ENCODE data around the gene GTF2H3. TPM values are rescaled to one million over a fixed set of nuclear protein-coding genes. Genes with fewer than 3 reads are reported as not detected.

The GTF2H3 gene
- total and polyA plus RNA-seq, 9 of the 15 experiments (the other 6 are each of a cell fraction or from before 2014, with no cell fraction given), result 22.7 to 99.7 (median 49.6) TPM

- Histone ChIP-seq H3K4me3 (no peak overlapping the region), H3K4me1 (replicated peaks in 1 of 2; ENCODE audit: control insufficient read depth in 2 of 2, insufficient read depth in 2 of 2, low read length in 2 of 2) (peaks cover 5 to 17% of the 10 kb centered on the region in 2 experiments; a peak in 3 of 5 replicates), H3K9ac (ENCODE audit: insufficient read depth in 1 of 2, low read depth in 2 of 2, low read length in 2 of 2) (no peak overlapping the region), H3K27me3 (ENCODE audit: control insufficient read depth in 2 of 2, insufficient read depth in 2 of 2, low read length in 2 of 2) (no peaks in the 10 kb centered on the region), H3K36me3 (ENCODE audit: control insufficient read depth, insufficient read depth, low read length) (peaks cover 64% of the 10 kb centered on the region), H3K9me3 (replicated peaks; ENCODE audit: control insufficient read depth, insufficient read depth, low read depth, low read length) (no peaks in the 10 kb centered on the region), H2AFZ (ENCODE audit: low read depth, low read length) (no peak overlapping the region), H4K20me1 (replicated peaks; ENCODE audit: control insufficient read depth, insufficient read depth, low read length) (no peaks in the 10 kb centered on the region; the same call in 1 of the 2 replicates), H3K79me2 (ENCODE audit: control insufficient read depth, insufficient read depth, low read length) (peaks cover 42% of the 10 kb centered on the region), H3K9me1 (ENCODE audit: control insufficient read depth, insufficient read depth, low read length) (no peaks in the 10 kb centered on the region), H3K4me2 (ENCODE audit: insufficient read depth, low read length) (no peak overlapping the region), H3K27ac (ENCODE audit: extremely low read depth, low read depth, low read length) (peak overlapping the region; percentile 3; the same call in 1 of the 3 replicates)
- TF ChIP-seq SNIP1 (IDR thresholded peaks at IDR 0.05; ENCODE audit: low read depth), result no peak
- TF ChIP-seq POLR2B (IDR thresholded peaks at IDR 0.05; ENCODE audit: low read depth, partially characterized antibody), result peak; percentile 70
- no peak for TF ChIP-seq NR3C1 (CRISPR knock-in tag; IDR thresholded peaks at IDR 0.05)
- 0 out of 2 replicates have a peak, but pooled peaks have one; percentile 55 for TF ChIP-seq POLR2A (conservative IDR thresholded peaks at IDR 0.05)
- TF ChIP-seq E2F8 (IDR thresholded peaks at IDR 0.05; ENCODE audit: low read depth, partially characterized antibody), result peak; percentile 47
- TF ChIP-seq ELF4 (CRISPR knock-in tag; IDR thresholded peaks at IDR 0.05), result 0 out of 2 replicates have a peak, but pooled peaks have one; percentile 21
- no peak for TF ChIP-seq EP300 (IDR thresholded peaks at IDR 0.05; ENCODE audit: low read length)
- no peak for TF ChIP-seq ETS2 (tag; IDR thresholded peaks at IDR 0.05; ENCODE audit: borderline replicate concordance, poor library complexity, severe bottlenecking)
- TF ChIP-seq SUPT5H (IDR thresholded peaks at IDR 0.05), result 0 out of 2 replicates have a peak, but pooled peaks have one; percentile 54
- TF ChIP-seq POLR2H (tag; IDR thresholded peaks at IDR 0.05; ENCODE audit: low read depth), result peak; percentile 28; the same call in 1 of the 2 replicates
- in situ Hi-C loops (cut with MboI) (no loop called here), intact Hi-C loops (cut with micrococcal nuclease) (no loop called here)
- POLR2A ChIA-PET, result interaction anchor here (1.0 to 1.5 kb wide), 3 partner anchors 9 to 366 kb away, joined by 4 to 10 read pairs (median 5); partner anchors contain the start of genes MPHOSPH9 and MTRFR
- WGBS (ENCODE audit: insufficient coverage, low coverage, missing lambda C conversion rate), result 50% methylated on average over 1 of the region's 1 CpG
- ATAC-seq (no peak), FAIRE-seq (no peak), DNase-seq (ENCODE audit: extremely low read depth in 1 of 4, low spot score in 3 of 4) (no peak)
- BruUV-seq (replicated peaks), result no TSS peak
- CTCF ChIA-PET (ENCODE audit: low intra/inter-chr PET ratio), result no interaction called here
Observed at GRCh38 chr12:123599310-123599709, 34.3 kb upstream of the GTF2H3 start.

Measured in K562 (cell line).